HepG2 (cell line): ENCODE results near the gene ESYT3. TPM values are rescaled to one million over a fixed set of nuclear protein-coding genes. Genes with fewer than 3 reads are reported as not detected.

Experiments used
- ATAC-seq: fragments of 200-7000 bp; cut with Tn5 transposase; 3 replicates; pipeline ENCODE4 v1.9.1; 2020; ENCODE audit warnings: mild to moderate bottlenecking, moderate library complexity
- BruUV-seq: library from RNA; stranded (reverse); fragments of 400-500 nt; replicated peaks from 2 replicates; lab custom pipeline; 2021; lab: Mats Ljungman, UMichigan
- CTCF ChIA-PET: fragments of 300-600 bp; formaldehyde crosslinking; extraction: SDS; loops from one replicate; lab custom pipeline; 2021; ENCODE audit warnings: low total read pairs, inconsistent platforms, low intra/inter-chr PET ratio; lab: Yijun Ruan, JAX
- POLR2A ChIA-PET: fragments of 350-600 bp; sonication (Branson Sonifier 250); formaldehyde crosslinking; loops from one replicate; lab custom pipeline; 2020; ENCODE audit warnings: antibody characterized with exemption, inconsistent platforms; lab: Yijun Ruan, JAX
- DNase-seq: peaks from one replicate; pipeline ENCODE4 v3.0.0-alpha.2; 2015; ENCODE audit warnings: low spot score
- FAIRE-seq: peaks from 3 replicates; lab custom pipeline; 2011; peaks lifted over from hg19 to GRCh38; lab: Jason Lieb, UNC
- H2AFZ ChIP-seq: one replicate; pipeline ENCODE4 v1.6.1; 2011; ENCODE audit warnings: low read length, inconsistent platforms
- H3K27ac ChIP-seq: fragments of 300-600 bp; 3 replicates; pipeline ENCODE4 v1.8.0; 2011; ENCODE audit warnings: mixed run types, mild to moderate bottlenecking, mixed read lengths, low read length, inconsistent platforms; ENCODE audit not compliant: insufficient read depth; ENCODE audit errors: extremely low read length
- H3K27me3 ChIP-seq, 2 experiments: fragments of 200-600 bp in 1 of 2; 2 replicates in 1 of 2; 3 replicates in 1 of 2; pipeline versions ENCODE4 v1.6.0 to v1.8.0; 2011; ENCODE audit warnings: low read length in 2 of 2, mild to moderate bottlenecking in 2 of 2, moderate library complexity in 2 of 2, inconsistent platforms in 1 of 2; ENCODE audit not compliant: insufficient read depth in 2 of 2, control insufficient read depth in 1 of 2
- H3K36me3 ChIP-seq, 2 experiments: fragments of 200-600 bp in 1 of 2; replicated peaks in 1 of 2; 2 replicates in 1 of 2; 3 replicates in 1 of 2; pipeline versions ENCODE4 v1.5.1 to v1.8.0; 2011; ENCODE audit warnings: low read length in 2 of 2, inconsistent platforms in 1 of 2; ENCODE audit not compliant: insufficient read depth in 2 of 2, control insufficient read depth in 1 of 2
- H3K4me1 ChIP-seq: 2 replicates; pipeline ENCODE4 v1.5.1; 2012; ENCODE audit warnings: low read length, inconsistent platforms; ENCODE audit not compliant: insufficient read depth
- H3K4me2 ChIP-seq: 2 replicates; pipeline ENCODE4 v1.6.0; 2011; ENCODE audit warnings: low read depth, low read length, inconsistent platforms
- H3K4me3 ChIP-seq, 3 experiments: fragments of 200-600 bp in 1 of 3; sonication (generic), shearing (Covaris generic) in 1 of 3; replicated peaks in 1 of 3; 2 replicates each; pipeline ENCODE4 v1.5.1; 2011 to 2016; ENCODE audit warnings: low read length in 3 of 3, inconsistent platforms in 2 of 3, low read depth in 2 of 3, mild to moderate bottlenecking in 2 of 3, control low read depth in 1 of 3, mixed read lengths in 1 of 3; ENCODE audit not compliant: insufficient read depth in 1 of 3
- H3K79me2 ChIP-seq: one replicate; pipeline ENCODE4 v1.6.1; 2011; ENCODE audit warnings: low read length, inconsistent platforms; ENCODE audit not compliant: insufficient read depth
- H3K9ac ChIP-seq: 2 replicates; pipeline ENCODE4 v1.6.0; 2011; ENCODE audit warnings: mild to moderate bottlenecking, low read depth, low read length, inconsistent platforms; ENCODE audit not compliant: insufficient read depth
- H3K9me3 ChIP-seq: 2 replicates; pipeline ENCODE4 v1.5.1; 2012; ENCODE audit warnings: mild to moderate bottlenecking, low read length
- H4K20me1 ChIP-seq: 2 replicates; pipeline ENCODE4 v1.6.0; 2011; ENCODE audit warnings: inconsistent platforms, mild to moderate bottlenecking, low read length, moderate library complexity; ENCODE audit not compliant: insufficient read depth
- CBX2 ChIP-seq, 2 experiments: fragments of 200-600 bp in 1 of 2; sonication (generic); formaldehyde crosslinking in 1 of 2; IDR thresholded peaks; 2 replicates each; pipeline versions ENCODE4 v1.7.0 to v1.8.1; 2018 to 2022; ENCODE audit warnings: low read depth in 2 of 2, low read length in 1 of 2, mild to moderate bottlenecking in 1 of 2, missing genetic modification reagents in 1 of 2
- HCFC1 ChIP-seq: fragments of 150-350 bp; IDR thresholded peaks from 2 replicates; pipeline ENCODE4 v1.6.1; 2014; ENCODE audit warnings: low read depth, low read length
- IKZF4 ChIP-seq: sonication (generic); formaldehyde crosslinking; IDR thresholded peaks from 2 replicates; pipeline ENCODE4 v1.5.1; 2020; ENCODE audit warnings: borderline replicate concordance, mild to moderate bottlenecking, low read depth, missing genetic modification reagents; ENCODE audit errors: not compliant biosample characterization
- JUND ChIP-seq: sonication (generic); formaldehyde crosslinking; IDR thresholded peaks from 2 replicates; pipeline ENCODE4 v1.8.0; 2022; ENCODE audit warnings: mild to moderate bottlenecking, missing genetic modification reagents
- MAFF ChIP-seq: IDR thresholded peaks from 2 replicates; pipeline ENCODE4 v1.6.1; 2011; ENCODE audit warnings: low read depth, low read length, improper control_type of control experiment
- NFYB ChIP-seq: sonication (generic); formaldehyde crosslinking; IDR thresholded peaks from 2 replicates; pipeline ENCODE4 v1.4.0; 2020; ENCODE audit warnings: missing genetic modification reagents
- PHF8 ChIP-seq: sonication (generic); formaldehyde crosslinking; IDR thresholded peaks from 2 replicates; pipeline ENCODE4 v1.5.0; 2020; ENCODE audit warnings: missing genetic modification reagents
- POGK ChIP-seq: sonication (generic); formaldehyde crosslinking; conservative IDR thresholded peaks from 2 replicates; pipeline ENCODE4 v1.8.0; 2022; ENCODE audit warnings: mild to moderate bottlenecking, moderate library complexity, missing genetic modification reagents
- RBM22 ChIP-seq: fragments of 200-400 bp; formaldehyde crosslinking; optimal IDR thresholded peaks from 2 replicates; pipeline ENCODE3; 2017; ENCODE audit warnings: mild to moderate bottlenecking, low read length, moderate library complexity
- REPIN1 ChIP-seq: sonication (generic); formaldehyde crosslinking; IDR thresholded peaks from 2 replicates; pipeline ENCODE4 v1.8.0; 2022; ENCODE audit warnings: missing genetic modification reagents, low read depth, mild to moderate bottlenecking, borderline replicate concordance
- THAP11 ChIP-seq: IDR thresholded peaks from 2 replicates; pipeline ENCODE4 v1.6.1; 2016; ENCODE audit warnings: missing biosample characterization, missing genetic modification reagents
- TOPORS ChIP-seq: sonication (generic); formaldehyde crosslinking; IDR thresholded peaks from 2 replicates; pipeline ENCODE4 v1.8.0; 2023; ENCODE audit warnings: mild to moderate bottlenecking, missing genetic modification reagents
- ZNF33A ChIP-seq: sonication (generic); formaldehyde crosslinking; IDR thresholded peaks from 2 replicates; pipeline ENCODE4 v1.5.1; 2020; ENCODE audit warnings: missing genetic modification reagents, mild to moderate bottlenecking, moderate library complexity, borderline replicate concordance
- ZNF879 ChIP-seq: sonication (generic); formaldehyde crosslinking; IDR thresholded peaks from 2 replicates; pipeline ENCODE4 v1.8.1; 2023; ENCODE audit warnings: missing genetic modification reagents
- ZSCAN25 ChIP-seq: sonication (generic); formaldehyde crosslinking; IDR thresholded peaks from 2 replicates; pipeline ENCODE4 v1.8.0; 2022; ENCODE audit warnings: mild to moderate bottlenecking, missing genetic modification reagents
- ZSCAN30 ChIP-seq: sonication (generic); formaldehyde crosslinking; IDR thresholded peaks from 2 replicates; pipeline ENCODE4 v1.5.0; 2020; ENCODE audit warnings: mild to moderate bottlenecking, missing genetic modification reagents
- WGBS: methylation state at CpG from one replicate; pipeline ENCODE4 v1.1.6; 2017; ENCODE audit warnings: low lambda C conversion rate; 5-methylcytosine and 5-hydroxymethylcytosine counted together
- in situ Hi-C: cut with HindIII; loops from 2 replicates; pipeline ENCODE4 v1.10.0; 2017; ENCODE audit warnings: low pct_unique_long_range_greater_than_20kb; ENCODE audit not compliant: extremely low pct_ligation_motif_present
- intact Hi-C: fragments of 100-400 bp; cut with micrococcal nuclease; formaldehyde crosslinking; loops from one replicate; pipeline ENCODE4 v1.10.0; 2022; ENCODE audit not compliant: unreplicated experiment
- polyA plus RNA-seq, 8 experiments: library from polyadenylated mRNA; depleted of rRNA in 3 of 8; stranded (reverse) in 7 of 8; unstranded in 1 of 8; fragments of >200 nt; fragmentation: Illumina TruSeq in 4 of 8; extraction: Trizol in 4 of 8; gene quantifications; 2 replicates each; pipeline versions ENCODE4 v1.2.1 to v1.2.3, GENCODE V29; 2011 to 2016; ENCODE audit warnings: low read depth in 4 of 8, missing spikeins in 1 of 8, mixed read lengths in 1 of 8; ENCODE audit not compliant: insufficient read depth in 1 of 8
- total RNA-seq, 5 experiments: library from RNA; depleted of rRNA; stranded (reverse); fragments of >200 nt; fragmentation: Illumina TruSeq; extraction: Trizol; gene quantifications; 2 replicates each; pipeline ENCODE4 v1.2.3, GENCODE V29; 2016; ENCODE audit warnings: low read depth in 1 of 5
- TF ChIP-seq, protein P1 (sequence below): sonication (generic); formaldehyde crosslinking; IDR thresholded peaks from 2 replicates; pipeline ENCODE4 v1.4.0; 2020; ENCODE audit warnings: mild to moderate bottlenecking, missing genetic modification reagents
- TF ChIP-seq, protein P2 (sequence below): sonication (generic); formaldehyde crosslinking; IDR thresholded peaks from 2 replicates; pipeline ENCODE4 v1.9.0; 2022; ENCODE audit warnings: low read depth, missing genetic modification reagents

ESYT3 gene
- total and polyA plus RNA-seq, 2 of the 13 experiments (the other 11 are each of a cell fraction or from before 2014, with no cell fraction given): 1.5 to 4.1 TPM

DNA sequence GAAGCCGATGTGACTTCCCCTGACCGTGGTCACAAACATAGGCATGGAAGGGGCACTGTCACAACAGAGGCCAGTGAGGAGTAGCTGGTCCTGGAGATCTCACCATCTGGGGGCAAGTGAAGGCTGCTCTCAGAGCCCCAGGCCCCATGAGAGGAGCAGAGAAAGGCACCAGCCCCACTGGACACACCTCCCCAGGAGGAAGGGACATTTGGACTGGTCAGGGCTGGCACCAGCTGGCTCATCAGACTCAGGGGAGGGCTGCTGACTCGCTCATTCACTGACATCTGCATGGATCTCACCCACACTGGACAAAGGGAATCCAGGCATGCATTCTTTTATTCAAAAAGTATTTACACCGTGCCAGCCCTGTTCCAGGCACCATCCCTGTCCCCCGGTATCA, 26.8 kb downstream of the ESYT3 start:
- in situ Hi-C loops: no loop called here
- H3K4me2 ChIP-seq: no peak overlapping the region
- no TSS peak for BruUV-seq
- ChIA-PET POLR2A (no interaction called here), CTCF (no interaction called here)
- no peak for FAIRE-seq
- DNase-seq: no peak
- H3K27ac ChIP-seq: no peak overlapping the region
- no peak overlapping the region for H3K4me3 ChIP-seq
- no peaks in the 10 kb centered on the region for H3K4me1 ChIP-seq
- no peak overlapping the region for H2AFZ ChIP-seq
- no peaks in the 10 kb centered on the region for H3K36me3 ChIP-seq
- no peaks in the 10 kb centered on the region for H3K27me3 ChIP-seq
- H3K9ac ChIP-seq: no peak overlapping the region
- H3K9me3 ChIP-seq: no peaks in the 10 kb centered on the region
- no peaks in the 10 kb centered on the region for H3K79me2 ChIP-seq
- no peak for ATAC-seq
- H4K20me1 ChIP-seq: no peaks in the 10 kb centered on the region
- TF ChIP-seq HCFC1: no peak
- TF ChIP-seq TOPORS (CRISPR knock-in tag): no peak
- no peak for TF ChIP-seq MAFF
- TF ChIP-seq ZNF33A (CRISPR knock-in tag): no peak
- TF ChIP-seq, protein P1, sequence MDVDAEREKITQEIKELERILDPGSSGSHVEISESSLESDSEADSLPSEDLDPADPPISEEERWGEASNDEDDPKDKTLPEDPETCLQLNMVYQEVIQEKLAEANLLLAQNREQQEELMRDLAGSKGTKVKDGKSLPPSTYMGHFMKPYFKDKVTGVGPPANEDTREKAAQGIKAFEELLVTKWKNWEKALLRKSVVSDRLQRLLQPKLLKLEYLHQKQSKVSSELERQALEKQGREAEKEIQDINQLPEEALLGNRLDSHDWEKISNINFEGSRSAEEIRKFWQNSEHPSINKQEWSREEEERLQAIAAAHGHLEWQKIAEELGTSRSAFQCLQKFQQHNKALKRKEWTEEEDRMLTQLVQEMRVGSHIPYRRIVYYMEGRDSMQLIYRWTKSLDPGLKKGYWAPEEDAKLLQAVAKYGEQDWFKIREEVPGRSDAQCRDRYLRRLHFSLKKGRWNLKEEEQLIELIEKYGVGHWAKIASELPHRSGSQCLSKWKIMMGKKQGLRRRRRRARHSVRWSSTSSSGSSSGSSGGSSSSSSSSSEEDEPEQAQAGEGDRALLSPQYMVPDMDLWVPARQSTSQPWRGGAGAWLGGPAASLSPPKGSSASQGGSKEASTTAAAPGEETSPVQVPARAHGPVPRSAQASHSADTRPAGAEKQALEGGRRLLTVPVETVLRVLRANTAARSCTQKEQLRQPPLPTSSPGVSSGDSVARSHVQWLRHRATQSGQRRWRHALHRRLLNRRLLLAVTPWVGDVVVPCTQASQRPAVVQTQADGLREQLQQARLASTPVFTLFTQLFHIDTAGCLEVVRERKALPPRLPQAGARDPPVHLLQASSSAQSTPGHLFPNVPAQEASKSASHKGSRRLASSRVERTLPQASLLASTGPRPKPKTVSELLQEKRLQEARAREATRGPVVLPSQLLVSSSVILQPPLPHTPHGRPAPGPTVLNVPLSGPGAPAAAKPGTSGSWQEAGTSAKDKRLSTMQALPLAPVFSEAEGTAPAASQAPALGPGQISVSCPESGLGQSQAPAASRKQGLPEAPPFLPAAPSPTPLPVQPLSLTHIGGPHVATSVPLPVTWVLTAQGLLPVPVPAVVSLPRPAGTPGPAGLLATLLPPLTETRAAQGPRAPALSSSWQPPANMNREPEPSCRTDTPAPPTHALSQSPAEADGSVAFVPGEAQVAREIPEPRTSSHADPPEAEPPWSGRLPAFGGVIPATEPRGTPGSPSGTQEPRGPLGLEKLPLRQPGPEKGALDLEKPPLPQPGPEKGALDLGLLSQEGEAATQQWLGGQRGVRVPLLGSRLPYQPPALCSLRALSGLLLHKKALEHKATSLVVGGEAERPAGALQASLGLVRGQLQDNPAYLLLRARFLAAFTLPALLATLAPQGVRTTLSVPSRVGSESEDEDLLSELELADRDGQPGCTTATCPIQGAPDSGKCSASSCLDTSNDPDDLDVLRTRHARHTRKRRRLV (CRISPR knock-in tag): no peak
- no peak for TF ChIP-seq ZNF879
- TF ChIP-seq IKZF4 (CRISPR knock-in tag): no peak
- TF ChIP-seq ZSCAN30 (CRISPR knock-in tag): no peak
- no peak for TF ChIP-seq JUND (CRISPR knock-in tag)
- TF ChIP-seq CBX2 (IDR thresholded peaks at IDR 0.05; ENCODE audit: low read depth, low read length): no peak
- no peak for TF ChIP-seq CBX2 (CRISPR knock-in tag; IDR thresholded peaks at IDR 0.05; ENCODE audit: low read depth)
- TF ChIP-seq PHF8 (CRISPR knock-in tag): no peak
- TF ChIP-seq POGK: no peak
- no peak for TF ChIP-seq ZSCAN25 (CRISPR knock-in tag)
- no peak for TF ChIP-seq RBM22
- no peak for TF ChIP-seq THAP11 (CRISPR knock-in tag)
- TF ChIP-seq REPIN1 (CRISPR knock-in tag): no peak
- TF ChIP-seq, protein P2, sequence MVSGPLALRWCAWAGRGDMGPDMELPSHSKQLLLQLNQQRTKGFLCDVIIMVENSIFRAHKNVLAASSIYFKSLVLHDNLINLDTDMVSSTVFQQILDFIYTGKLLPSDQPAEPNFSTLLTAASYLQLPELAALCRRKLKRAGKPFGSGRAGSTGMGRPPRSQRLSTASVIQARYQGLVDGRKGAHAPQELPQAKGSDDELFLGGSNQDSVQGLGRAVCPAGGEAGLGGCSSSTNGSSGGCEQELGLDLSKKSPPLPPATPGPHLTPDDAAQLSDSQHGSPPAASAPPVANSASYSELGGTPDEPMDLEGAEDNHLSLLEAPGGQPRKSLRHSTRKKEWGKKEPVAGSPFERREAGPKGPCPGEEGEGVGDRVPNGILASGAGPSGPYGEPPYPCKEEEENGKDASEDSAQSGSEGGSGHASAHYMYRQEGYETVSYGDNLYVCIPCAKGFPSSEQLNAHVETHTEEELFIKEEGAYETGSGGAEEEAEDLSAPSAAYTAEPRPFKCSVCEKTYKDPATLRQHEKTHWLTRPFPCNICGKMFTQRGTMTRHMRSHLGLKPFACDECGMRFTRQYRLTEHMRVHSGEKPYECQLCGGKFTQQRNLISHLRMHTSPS: no peak
- TF ChIP-seq NFYB (CRISPR knock-in tag): no peak
- TF ChIP-seq, all 625 proteins: peak for 0
- intact Hi-C loops: no loop called here
- WGBS: 50% methylated on average over 2 of the region's 5 CpGs
